Endothelial cell (in vitro differentiated cells): ENCODE results near the gene GNAI2. TPM values are rescaled to one million over a fixed set of nuclear protein-coding genes. Genes with fewer than 3 reads are reported as not detected.
A peak's percentile ranks its signal among the peaks of the same experiment; 100 is the strongest.
"Not testable (repeated sequence)": the region's sequence is repeated elsewhere in the genome, so short reads cannot be mapped to it uniquely, and the experiment has no call there.

Experiments
- DNase-seq: peaks from one replicate; pipeline ENCODE4 v3.0.0; 2021; ENCODE audit warnings: low spot score
- H3K27ac Mint-ChIP-seq: one replicate; pipeline ENCODE4 v1.8.0; 2021; ENCODE audit warnings: mixed read lengths, inconsistent platforms; ENCODE audit not compliant: unreplicated experiment
- H3K27me3 Mint-ChIP-seq: one replicate; pipeline ENCODE4 v1.8.0; 2021; ENCODE audit warnings: mild to moderate bottlenecking, moderate library complexity, mixed read lengths, inconsistent platforms; ENCODE audit not compliant: unreplicated experiment
- H3K36me3 Mint-ChIP-seq: one replicate; pipeline ENCODE4 v1.8.0; 2021; ENCODE audit warnings: mild to moderate bottlenecking, low read depth, mixed read lengths, inconsistent platforms; ENCODE audit not compliant: unreplicated experiment
- H3K4me1 Mint-ChIP-seq: one replicate; pipeline ENCODE4 v1.8.0; 2021; ENCODE audit warnings: mild to moderate bottlenecking, mixed read lengths, inconsistent platforms; ENCODE audit not compliant: unreplicated experiment
- H3K4me3 Mint-ChIP-seq: one replicate; pipeline ENCODE4 v1.8.0; 2021; ENCODE audit warnings: mild to moderate bottlenecking, mixed read lengths, inconsistent platforms; ENCODE audit not compliant: unreplicated experiment
- H3K9me3 Mint-ChIP-seq: one replicate; pipeline ENCODE4 v1.8.0; 2021; ENCODE audit warnings: mixed read lengths, inconsistent platforms; ENCODE audit not compliant: unreplicated experiment
- CTCF ChIP-seq: fragments of 200-600 bp; sonication (generic); IDR thresholded peaks from one replicate; pipeline ENCODE4 v1.5.0; 2021; ENCODE audit warnings: antibody characterized with exemption; ENCODE audit not compliant: unreplicated experiment
- total RNA-seq: library from RNA; stranded (reverse); fragmentation: NEBNext Ultra II Directional; extraction: Animal tissue kit (Norgen Biotek cat#: 25700); gene quantifications from one replicate; pipeline ENCODE4 v1.2.1, GENCODE V29; 2021; ENCODE audit not compliant: unreplicated experiment

Gene GNAI2
- total RNA-seq, 1 donor from 2014 or later, result 771 TPM

DNA sequence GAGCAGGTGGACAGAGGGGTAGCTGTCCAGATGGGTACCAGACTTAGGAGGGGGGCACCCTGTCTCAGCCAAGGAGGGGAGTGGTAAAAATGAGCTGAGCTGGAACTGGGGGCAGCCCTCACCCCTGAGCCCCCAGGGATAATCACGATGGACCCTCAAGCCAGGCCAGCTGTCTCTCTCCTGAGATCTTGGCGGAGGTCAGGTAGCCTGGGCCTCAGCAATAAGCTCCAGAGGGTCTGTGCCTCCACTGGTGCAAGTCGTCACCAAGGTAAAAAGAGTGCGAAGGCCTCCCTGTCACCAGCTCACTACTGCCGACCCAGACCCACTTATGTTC is 25.9 kb upstream of the GNAI2 start:
- H3K9me3 Mint-ChIP-seq, result no peaks in the 10 kb centered on the region
- no peaks in the 10 kb centered on the region for H3K36me3 Mint-ChIP-seq
- H3K27ac Mint-ChIP-seq, result no peak overlapping the region
- no peak for TF ChIP-seq CTCF
- H3K4me1 Mint-ChIP-seq, result no peaks in the 10 kb centered on the region
- peaks cover 8% of the 10 kb centered on the region for H3K27me3 Mint-ChIP-seq
- no peak for DNase-seq
- no peak overlapping the region for H3K4me3 Mint-ChIP-seq

DNA sequence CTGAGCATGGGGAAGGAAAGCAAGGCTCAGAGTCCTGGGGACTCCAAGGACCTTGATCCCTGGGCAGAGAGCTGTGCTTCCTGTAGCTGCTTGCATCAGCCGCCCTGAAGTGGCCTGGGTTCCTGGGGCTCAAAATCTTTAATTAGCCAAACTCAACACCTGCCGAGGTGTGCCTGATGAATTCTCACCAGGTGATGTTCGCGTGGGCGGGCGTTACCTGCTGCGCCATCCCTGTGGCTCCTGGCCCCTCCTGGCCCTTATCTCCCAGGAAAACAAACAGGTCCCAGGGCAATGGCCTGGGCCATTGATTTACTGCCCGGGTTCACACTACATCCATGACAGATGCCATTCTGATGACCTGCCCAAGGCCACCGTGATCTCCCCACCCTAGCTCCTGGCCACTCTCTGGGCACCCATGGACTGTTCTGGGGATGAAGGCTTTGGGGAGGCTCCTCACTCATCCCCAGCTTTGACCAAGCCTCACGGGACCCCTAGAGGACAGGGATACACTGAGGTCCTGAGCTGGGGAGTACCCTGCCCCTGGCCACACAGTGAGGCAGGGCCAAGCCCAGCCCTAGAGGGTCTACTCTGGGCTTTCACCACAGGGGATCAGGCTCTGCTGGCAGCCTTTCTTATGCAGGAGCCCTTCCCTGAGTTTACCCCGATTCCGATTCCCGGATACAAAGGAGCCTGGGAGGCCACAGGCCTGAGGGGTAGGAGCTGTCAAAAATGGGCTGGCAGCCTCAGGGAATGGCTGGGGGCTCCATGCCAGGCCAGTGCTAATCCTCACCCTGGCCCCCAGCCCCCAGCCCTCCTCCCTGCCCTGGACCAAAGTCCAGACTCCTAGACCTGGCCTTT is 25.3 kb upstream of the GNAI2 start:
- no peak for TF ChIP-seq CTCF
- no peaks in the 10 kb centered on the region for H3K4me1 Mint-ChIP-seq
- DNase-seq, result no peak
- no peak overlapping the region for H3K27ac Mint-ChIP-seq
- no peaks in the 10 kb centered on the region for H3K9me3 Mint-ChIP-seq
- no peaks in the 10 kb centered on the region for H3K36me3 Mint-ChIP-seq
- H3K27me3 Mint-ChIP-seq, result peaks cover 8% of the 10 kb centered on the region
- H3K4me3 Mint-ChIP-seq, result no peak overlapping the region

DNA sequence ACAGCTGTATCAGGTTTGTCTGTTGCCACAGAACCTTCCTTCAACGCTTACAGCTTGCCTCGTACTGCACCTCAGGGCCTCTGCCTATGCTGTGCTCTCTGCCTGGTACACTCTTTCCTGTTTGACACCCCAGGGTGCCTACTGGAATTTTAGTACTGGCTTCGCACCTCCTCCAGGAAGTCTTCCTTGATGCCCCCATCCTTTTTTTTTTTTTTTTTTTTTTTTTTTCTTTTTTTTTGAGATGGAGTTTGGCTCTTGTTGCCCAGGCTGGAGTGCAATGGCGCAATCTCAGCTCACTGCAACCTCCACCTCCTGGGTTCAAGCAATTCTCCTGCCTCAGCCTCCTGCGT is 24.7 kb upstream of the GNAI2 start:
- H3K36me3 Mint-ChIP-seq, DNase-seq, H3K9me3 Mint-ChIP-seq, H3K27me3 Mint-ChIP-seq, H3K4me3 Mint-ChIP-seq, H3K27ac Mint-ChIP-seq, H3K4me1 Mint-ChIP-seq: not testable (repeated sequence)

- H3K9me3 Mint-ChIP-seq, result no peaks in the 10 kb centered on the region
- no peak for TF ChIP-seq CTCF
- H3K36me3 Mint-ChIP-seq, result no peaks in the 10 kb centered on the region
- no peak overlapping the region for H3K27ac Mint-ChIP-seq
- DNase-seq, result no peak
- peaks cover 8% of the 10 kb centered on the region for H3K27me3 Mint-ChIP-seq
- H3K4me3 Mint-ChIP-seq, result no peak overlapping the region
- H3K4me1 Mint-ChIP-seq, result no peaks in the 10 kb centered on the region
Observed at GRCh38 chr3:50211930-50212329, 24.1 kb upstream of the GNAI2 start.

GRCh38 chr3:50212502-50212901 is 23.5 kb upstream of the GNAI2 start:
- peak; percentile 23 for TF ChIP-seq CTCF
- H3K4me1 Mint-ChIP-seq, result no peaks in the 10 kb centered on the region
- peak; percentile 43 for DNase-seq
- no peak overlapping the region for H3K27ac Mint-ChIP-seq
- no peaks in the 10 kb centered on the region for H3K36me3 Mint-ChIP-seq
- H3K27me3 Mint-ChIP-seq, result peaks cover 6% of the 10 kb centered on the region
- no peaks in the 10 kb centered on the region for H3K9me3 Mint-ChIP-seq
- H3K4me3 Mint-ChIP-seq, result no peak overlapping the region
